SK-N-SH (cell line): ENCODE results near the gene USP10. TPM values are rescaled to one million over a fixed set of nuclear protein-coding genes. Genes with fewer than 3 reads are reported as not detected.

Source experiments
- CTCF ChIA-PET: fragments of 300-600, 350-600 bp; formaldehyde crosslinking; extraction: SDS; loops from one replicate; lab custom pipeline; 2021; lab: Yijun Ruan, JAX
- POLR2A ChIA-PET: fragments of 350-600 bp; sonication (Branson Sonifier 250); formaldehyde crosslinking; extraction: SDS; loops from one replicate; lab custom pipeline; 2020; ENCODE audit warnings: antibody characterized with exemption, inconsistent platforms; lab: Yijun Ruan, JAX
- DNase-seq: peaks from one replicate; pipeline ENCODE4 v3.0.0; 2012
- H2AFZ ChIP-seq: fragments of 200-600 bp; sonication (generic); 2 replicates; pipeline ENCODE4 v1.8.1; 2016; ENCODE audit warnings: antibody characterized with exemption, mild to moderate bottlenecking, low read depth
- H3F3A ChIP-seq: fragments of 200-600 bp; sonication (generic); replicated peaks from 2 replicates; pipeline ENCODE3; 2016; ENCODE audit warnings: antibody characterized with exemption, mild to moderate bottlenecking; ENCODE audit not compliant: insufficient read depth
- H3K27ac ChIP-seq, 2 experiments: fragments of 200-500 bp in 1 of 2; fragments of 200-600 bp in 1 of 2; sonication (Bioruptor generic) in 1 of 2; sonication (generic), shearing (Covaris generic) in 1 of 2; 2 replicates each; pipeline versions ENCODE4 v1.5.1 to v1.6.1; 2014 to 2016; ENCODE audit warnings: low read depth in 2 of 2, inconsistent platforms in 1 of 2, low read length in 1 of 2, mild to moderate bottlenecking in 1 of 2, mixed read lengths in 1 of 2
- H3K27me3 ChIP-seq: fragments of 200-600 bp; sonication (generic), shearing (Covaris generic); 2 replicates; pipeline ENCODE4 v1.6.1; 2016; ENCODE audit warnings: mixed run types; ENCODE audit not compliant: insufficient read depth
- H3K36me3 ChIP-seq, 2 experiments: fragments of 200-500 bp in 1 of 2; fragments of 200-600 bp in 1 of 2; sonication (Bioruptor generic) in 1 of 2; sonication (generic) in 1 of 2; replicated peaks in 1 of 2; 2 replicates each; pipeline versions ENCODE3 to v1.5.1; 2014 to 2016; ENCODE audit warnings: low read length in 1 of 2, mild to moderate bottlenecking in 1 of 2; ENCODE audit not compliant: insufficient read depth in 2 of 2, control insufficient read depth in 1 of 2
- H3K4me1 ChIP-seq, 2 experiments: fragments of 200-500 bp in 1 of 2; fragments of 200-600 bp in 1 of 2; sonication (Bioruptor generic) in 1 of 2; sonication (generic), shearing (Covaris generic) in 1 of 2; 2 replicates each; pipeline versions ENCODE4 v1.5.1 to v1.6.1; 2014 to 2016; ENCODE audit warnings: low read depth in 1 of 2, low read length in 1 of 2, mixed run types in 1 of 2; ENCODE audit not compliant: insufficient read depth in 2 of 2, control insufficient read depth in 1 of 2
- H3K4me2 ChIP-seq: fragments of 200-600 bp; sonication (generic), shearing (Covaris generic); 2 replicates; pipeline ENCODE4 v1.6.1; 2017; ENCODE audit warnings: mixed run types
- H3K4me3 ChIP-seq, 2 experiments: fragments of 200-500 bp in 1 of 2; fragments of 200-600 bp in 1 of 2; sonication (Bioruptor generic) in 1 of 2; sonication (generic), shearing (Covaris generic) in 1 of 2; 2 replicates each; pipeline versions ENCODE4 v1.5.1 to v1.8.1; 2014 to 2016; ENCODE audit warnings: low read depth in 2 of 2, inconsistent platforms in 1 of 2, low read length in 1 of 2, mild to moderate bottlenecking in 1 of 2, mixed read lengths in 1 of 2, moderate library complexity in 1 of 2
- H3K79me2 ChIP-seq: fragments of 200-600 bp; sonication (generic); 2 replicates; pipeline ENCODE4 v1.8.1; 2017; ENCODE audit warnings: mild to moderate bottlenecking; ENCODE audit not compliant: insufficient read depth
- H3K9ac ChIP-seq: fragments of 200-600 bp; sonication (generic); 2 replicates; pipeline ENCODE4 v1.6.1; 2017; ENCODE audit warnings: mixed run types
- H3K9me2 ChIP-seq: fragments of 200-600 bp; sonication (generic); 2 replicates; pipeline ENCODE4 v1.6.1; 2017; ENCODE audit warnings: mixed run types
- H3K9me3 ChIP-seq: fragments of 200-600 bp; sonication (generic); 2 replicates; pipeline ENCODE4 v1.6.1; 2017; ENCODE audit warnings: mixed run types, mild to moderate bottlenecking, moderate library complexity
- H4K20me1 ChIP-seq: fragments of 200-600 bp; sonication (generic); 2 replicates; pipeline ENCODE4 v1.6.1; 2017; ENCODE audit warnings: mild to moderate bottlenecking, mixed run types; ENCODE audit not compliant: insufficient read depth
- ELF1 ChIP-seq: IDR thresholded peaks from 2 replicates; pipeline ENCODE4 v1.4.0; 2012
- FOSL2 ChIP-seq: IDR thresholded peaks from 2 replicates; pipeline ENCODE4 v1.4.0; 2012; ENCODE audit warnings: low read depth, mild to moderate bottlenecking, moderate library complexity, borderline replicate concordance
- NFIC ChIP-seq: IDR thresholded peaks from 2 replicates; pipeline ENCODE4 v1.4.0; 2012; ENCODE audit warnings: borderline replicate concordance
- POLR2AphosphoS5 ChIP-seq: IDR thresholded peaks from 2 replicates; pipeline ENCODE4 v1.6.1; 2012; ENCODE audit warnings: low read depth, low read length
- RCOR1 ChIP-seq: fragments of 150-350 bp; IDR thresholded peaks from 2 replicates; pipeline ENCODE4 v1.6.1; 2017; ENCODE audit warnings: antibody characterized with exemption, low read length
- TCF12 ChIP-seq: IDR thresholded peaks from 2 replicates; pipeline ENCODE4 v1.4.0; 2012
- WGBS: methylation state at CpG from one replicate; pipeline ENCODE4 v1.1.6; 2017; ENCODE audit warnings: low lambda C conversion rate; 5-methylcytosine and 5-hydroxymethylcytosine counted together
- polyA plus RNA-seq, 3 experiments: library from polyadenylated mRNA; depleted of rRNA; stranded (reverse); fragments of >200 nt; gene quantifications; 2 replicates each; pipeline ENCODE4 v1.2.3, GENCODE V29; 2012
- TF ChIP-seq, protein P1 (sequence below): IDR thresholded peaks from 2 replicates; pipeline ENCODE4 v1.4.0; 2012; ENCODE audit warnings: low read depth
- TF ChIP-seq, protein P2 (sequence below): fragments of 150-350 bp; IDR thresholded peaks from 2 replicates; pipeline ENCODE4 v1.6.1; 2017; ENCODE audit warnings: antibody characterized with exemption, low read length, low read depth, borderline replicate concordance

The USP10 gene
- polyA plus RNA-seq, 1 of the 3 experiments (the other 2 are of a cell fraction) = 49.2 TPM

DNA sequence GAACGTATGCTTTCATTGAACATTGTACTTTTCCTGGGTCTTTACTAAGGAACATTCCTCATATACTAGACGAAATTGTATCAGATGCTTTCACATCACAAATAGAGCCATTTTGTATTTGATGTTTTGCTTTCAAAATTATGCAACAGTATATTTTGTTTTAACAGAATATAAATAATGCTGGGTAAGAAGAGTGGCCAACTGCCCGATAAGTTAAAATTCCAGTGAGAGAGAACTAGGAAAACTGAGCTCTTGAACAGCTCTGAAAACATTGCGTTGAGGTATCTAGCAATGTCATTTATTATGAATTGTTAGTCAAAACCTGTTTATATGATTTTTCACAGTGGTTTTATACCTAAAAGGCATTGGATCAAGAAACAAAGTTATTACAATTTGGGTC is 50.8 kb downstream of the USP10 start:
- Histone ChIP-seq H2AFZ (no peak overlapping the region), H3K79me2 (peaks cover 94% of the 10 kb centered on the region), H3K27ac (no peak overlapping the region), H3K4me2 (no peak overlapping the region), H3K9ac (no peak overlapping the region), H3K27me3 (no peaks in the 10 kb centered on the region), H3K9me3 (no peaks in the 10 kb centered on the region), H3F3A (peaks cover 17% of the 10 kb centered on the region), H3K9me2 (no peaks in the 10 kb centered on the region), H3K4me3 (no peak overlapping the region), H3K36me3 (peaks cover 19 to 24% of the 10 kb centered on the region in 2 experiments), H3K4me1 (no peaks in the 10 kb centered on the region; a peak in 1 of 4 replicates), H4K20me1 (peaks cover 63% of the 10 kb centered on the region)
- ChIA-PET POLR2A (no interaction called here), CTCF (interaction anchor here (1.1 to 14.8 kb wide), 5 partner anchors 9 to 217 kb away, joined by 5 to 428 read pairs (median 12); no protein-coding TSS in a partner anchor)
- WGBS = 96% methylated on average over 4 of the region's 4 CpGs
- TF ChIP-seq NFIC = no peak
- TF ChIP-seq, protein P1, sequence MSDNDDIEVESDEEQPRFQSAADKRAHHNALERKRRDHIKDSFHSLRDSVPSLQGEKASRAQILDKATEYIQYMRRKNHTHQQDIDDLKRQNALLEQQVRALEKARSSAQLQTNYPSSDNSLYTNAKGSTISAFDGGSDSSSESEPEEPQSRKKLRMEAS = no peak
- no peak for TF ChIP-seq FOSL2
- TF ChIP-seq, protein P2, sequence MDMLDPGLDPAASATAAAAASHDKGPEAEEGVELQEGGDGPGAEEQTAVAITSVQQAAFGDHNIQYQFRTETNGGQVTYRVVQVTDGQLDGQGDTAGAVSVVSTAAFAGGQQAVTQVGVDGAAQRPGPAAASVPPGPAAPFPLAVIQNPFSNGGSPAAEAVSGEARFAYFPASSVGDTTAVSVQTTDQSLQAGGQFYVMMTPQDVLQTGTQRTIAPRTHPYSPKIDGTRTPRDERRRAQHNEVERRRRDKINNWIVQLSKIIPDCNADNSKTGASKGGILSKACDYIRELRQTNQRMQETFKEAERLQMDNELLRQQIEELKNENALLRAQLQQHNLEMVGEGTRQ = no peak
- no peak for DNase-seq

DNA sequence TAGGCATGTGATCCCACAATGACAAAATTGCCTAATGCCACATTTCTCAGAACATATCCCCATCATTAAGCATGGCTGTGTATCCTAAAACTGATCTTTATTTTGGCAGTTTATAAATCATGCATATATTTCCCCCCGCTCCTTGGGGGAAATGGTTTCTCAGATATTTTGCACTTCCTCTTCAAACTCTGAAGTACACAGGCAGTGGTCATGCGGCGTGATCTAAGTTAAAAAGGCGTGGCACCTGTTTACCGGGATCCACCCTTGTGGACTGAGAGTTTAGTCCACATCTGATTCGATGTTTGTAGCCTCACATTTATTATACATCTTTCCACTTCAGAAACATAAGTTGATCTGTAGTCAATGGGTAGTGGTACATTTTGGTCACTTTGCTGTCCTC is 51.4 kb downstream of the USP10 start:
- POLR2A ChIA-PET = no interaction called here
- H3K9me3 ChIP-seq = no peaks in the 10 kb centered on the region
- CTCF ChIA-PET = interaction anchor here (1.1 to 14.8 kb wide), 5 partner anchors 9 to 216 kb away, joined by 5 to 428 read pairs (median 12); no protein-coding TSS in a partner anchor
- TF ChIP-seq RCOR1 = no peak
- TF ChIP-seq ELF1 = no peak
- TF ChIP-seq POLR2AphosphoS5 = no peak
- no peaks in the 10 kb centered on the region for H3K27me3 ChIP-seq
- H3K27ac ChIP-seq = no peak overlapping the region
- peaks cover 12 to 17% of the 10 kb centered on the region in 2 experiments for H3K36me3 ChIP-seq
- no peak overlapping the region for H3K4me3 ChIP-seq
- DNase-seq = no peak
- H3K9me2 ChIP-seq = no peaks in the 10 kb centered on the region
- no peak overlapping the region for H3K4me2 ChIP-seq
- WGBS = 98% methylated on average over 6 of the region's 6 CpGs
- H3K9ac ChIP-seq = no peak overlapping the region
- no peaks in the 10 kb centered on the region; a peak in 1 of 4 replicates for H3K4me1 ChIP-seq
- H3F3A ChIP-seq = peaks cover 16% of the 10 kb centered on the region
- no peak overlapping the region for H2AFZ ChIP-seq
- peaks cover 69% of the 10 kb centered on the region for H4K20me1 ChIP-seq
- peaks cover 94% of the 10 kb centered on the region for H3K79me2 ChIP-seq

DNA sequence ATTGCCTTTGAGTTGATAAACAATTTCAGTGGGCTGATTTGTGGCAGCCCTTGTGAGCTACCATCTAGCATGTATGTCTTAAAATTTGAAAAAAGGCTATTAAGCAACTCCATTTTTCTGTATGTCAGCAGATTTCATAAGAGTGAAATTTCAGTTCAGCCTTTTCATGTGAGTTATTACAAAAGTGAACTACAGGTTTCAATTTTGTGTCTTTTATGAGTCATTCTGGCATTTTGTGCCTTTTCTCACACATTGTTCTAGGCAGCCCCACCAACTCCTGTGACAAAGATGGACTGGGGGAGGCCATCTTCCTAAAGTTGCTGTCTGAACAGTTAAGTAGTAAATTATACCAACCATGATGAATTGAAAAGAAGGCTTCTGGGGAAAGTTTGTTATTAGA is 52.1 kb downstream of the USP10 start:
- no peak overlapping the region for H3K9ac ChIP-seq
- DNase-seq = no peak
- TF ChIP-seq TCF12 = no peak
- TF ChIP-seq, all 33 proteins: peak for 0
- CTCF ChIA-PET = interaction anchor here (1.2 to 14.8 kb wide), 4 partner anchors 171 to 225 kb away, joined by 3 to 428 read pairs (median 110); no protein-coding TSS in a partner anchor
- Histone ChIP-seq H3K4me1 (no peaks in the 10 kb centered on the region; a peak in 1 of 4 replicates), H3K27ac (peak overlapping the region in 1 of 2 experiments; percentile 7; a peak in 1 of 4 replicates), H3K4me2 (no peak overlapping the region), H3K27me3 (no peaks in the 10 kb centered on the region), H3F3A (peaks cover 13% of the 10 kb centered on the region), H3K9me2 (no peaks in the 10 kb centered on the region), H4K20me1 (peaks cover 74% of the 10 kb centered on the region), H3K4me3 (no peak overlapping the region), H3K36me3 (peaks cover 6 to 12% of the 10 kb centered on the region in 2 experiments), H3K9me3 (no peaks in the 10 kb centered on the region), H3K79me2 (peaks cover 96% of the 10 kb centered on the region), H2AFZ (no peak overlapping the region)
- POLR2A ChIA-PET = no interaction called here
